NCI-H1694 (cell line): Measurements from ENCODE around the gene UBTF.

Source experiments
- DNase-seq: peaks from one replicate; lab custom pipeline; 2025; lab: John Stamatoyannopoulos, UW

Gene UBTF

DNA sequence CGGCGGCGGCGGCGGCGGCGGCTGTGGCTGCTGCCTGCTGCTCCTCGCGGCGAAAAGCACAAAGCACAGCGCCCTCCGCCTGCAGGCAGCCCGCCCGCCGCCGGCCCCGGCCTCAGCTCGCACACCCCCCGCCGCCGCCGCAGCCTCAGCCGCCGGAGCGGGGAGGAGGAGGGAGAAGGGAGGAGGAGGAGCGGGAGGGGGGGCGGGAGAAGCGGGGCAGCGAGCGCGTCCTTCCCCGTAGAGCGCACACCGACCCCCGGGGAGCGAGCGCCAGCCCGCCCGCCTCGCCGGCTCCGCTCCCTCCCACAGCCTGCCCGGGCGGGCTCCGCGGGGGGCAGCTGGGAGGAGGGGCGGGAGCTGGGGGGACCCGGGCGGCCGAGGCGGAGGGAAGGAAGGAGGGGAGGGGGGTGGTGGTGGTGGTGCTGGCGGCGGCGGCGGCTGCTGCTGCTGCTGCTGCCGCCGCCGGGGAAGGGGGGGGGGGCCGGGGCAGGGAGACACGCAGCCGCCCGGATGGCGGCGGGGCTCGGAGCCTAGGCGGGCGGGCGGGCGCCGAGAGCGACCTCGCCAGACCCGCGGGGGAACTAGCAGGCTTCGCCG lies at the start of gene UBTF:
TSS of gene UBTF (minus strand) at position 60 of the 597 bp plus-strand sequence. CDS start 1,446 bp downstream, outside the sequence.
- DNase-seq, result peak; percentile 60

DNA sequence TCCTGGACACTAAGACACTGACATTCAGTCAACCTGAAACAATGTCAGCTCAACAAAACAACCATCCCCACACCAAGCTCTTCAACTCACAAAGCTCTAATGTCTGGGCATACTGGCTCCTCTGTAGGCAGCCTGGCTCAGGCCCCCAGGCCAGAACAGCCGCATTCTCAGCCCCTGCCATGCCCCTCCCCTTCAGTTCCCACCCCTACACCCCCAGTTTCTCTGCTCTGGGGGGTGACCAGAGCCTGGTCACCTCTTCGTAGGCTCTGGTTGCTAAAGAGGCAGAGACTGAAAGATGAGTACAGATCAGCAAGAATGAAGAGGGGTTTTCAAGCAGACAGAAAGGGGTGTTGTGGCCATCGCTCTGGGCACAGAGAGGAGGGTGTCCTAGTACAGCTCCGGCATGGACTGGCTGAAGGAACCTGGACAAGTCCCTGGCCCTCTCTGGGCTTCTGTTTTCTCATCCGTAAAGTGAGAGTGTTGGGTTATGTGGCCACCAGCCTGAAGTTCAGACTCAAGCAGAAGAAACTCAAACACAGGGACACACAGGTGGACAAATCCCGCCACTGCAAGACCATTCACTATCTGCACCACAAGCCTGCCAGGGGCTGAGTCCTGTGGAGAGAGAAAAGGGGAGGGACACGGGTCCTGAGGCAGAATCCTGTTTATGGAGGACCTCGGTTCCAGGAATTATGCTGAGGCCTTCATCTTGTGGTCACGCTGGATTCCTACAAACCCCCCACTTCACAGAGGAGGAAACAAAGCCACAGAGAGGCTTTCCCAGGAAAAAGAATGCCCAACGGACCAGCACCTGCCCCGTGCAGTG lies 49.4 kb upstream of the UBTF start:
- DNase-seq, result no peak

DNA sequence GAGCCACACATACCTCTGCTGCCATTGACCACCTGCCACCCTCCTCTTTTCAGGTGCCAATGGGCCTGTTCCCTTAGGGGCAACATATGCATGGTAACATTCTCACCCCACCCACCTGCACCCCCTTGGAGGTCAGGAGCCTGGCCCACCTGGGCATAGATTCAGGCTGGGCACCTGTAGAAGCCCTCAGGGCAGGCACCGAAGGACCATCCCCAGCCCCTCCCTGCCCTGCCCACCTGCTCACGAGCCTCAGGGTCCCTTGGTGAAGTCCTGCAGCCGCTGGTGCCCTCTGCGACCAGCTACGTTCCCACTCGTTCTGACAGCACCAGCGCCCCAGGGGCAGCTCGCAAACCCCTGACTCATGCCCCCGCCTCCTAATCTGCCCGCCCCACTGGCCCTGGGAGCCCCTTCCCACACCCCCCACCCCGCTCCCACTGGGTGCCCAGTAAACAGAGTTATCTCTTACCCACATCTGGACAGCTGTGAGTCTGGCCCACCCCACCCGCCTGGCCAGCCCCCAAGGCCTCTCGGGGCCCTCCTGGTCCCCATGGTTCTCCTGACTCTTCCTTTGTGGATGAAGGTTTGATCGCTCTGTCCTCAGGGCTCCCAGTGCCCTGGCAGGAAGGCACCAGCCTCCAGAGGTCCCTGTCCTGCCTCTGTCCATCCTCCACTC lies 48.5 kb upstream of the UBTF start, which contains the start of gene SLC4A1:
TSS of gene SLC4A1 (minus strand) at position 318 of the 673 bp plus-strand sequence. CDS start 5,269 bp downstream, outside the sequence.
- DNase-seq, result no peak

GRCh38 chr17:44267165-44267455 lies 47.6 kb upstream of the UBTF start:
- no peak for DNase-seq

- no peak for DNase-seq
These were observed 47.1 kb upstream of the UBTF start for GRCh38 chr17:44266402-44267164.

DNA sequence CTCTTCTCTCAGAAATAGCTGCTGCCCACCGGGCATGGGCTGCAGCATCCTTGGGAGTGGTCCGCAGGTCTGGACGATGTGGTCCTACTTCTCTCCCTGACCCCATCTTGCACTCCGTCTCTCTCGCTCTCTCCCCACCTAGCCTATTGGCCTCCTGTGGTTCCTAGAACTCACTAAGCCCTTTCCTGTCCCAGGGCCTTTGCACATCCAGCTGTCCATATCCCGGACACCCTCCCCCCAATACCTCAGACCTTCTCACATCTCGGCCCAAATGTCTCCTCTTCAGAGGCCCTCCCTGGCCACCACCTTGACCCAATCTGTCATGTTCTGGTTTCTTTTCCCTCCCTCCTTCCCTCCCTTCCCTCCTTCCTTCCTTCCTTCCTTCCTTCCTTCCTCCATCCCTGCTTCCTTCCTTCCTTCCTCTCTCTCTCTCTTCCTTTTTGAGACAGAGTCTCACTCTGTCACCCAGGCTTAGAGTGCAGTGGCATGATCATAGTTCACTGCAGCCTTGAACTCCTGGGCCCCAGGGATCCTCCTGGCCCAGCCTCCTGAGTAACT lies 43.9 kb upstream of the UBTF start:
- no peak for DNase-seq

- DNase-seq, result no peak
These were observed 43.3 kb upstream of the UBTF start for GRCh38 chr17:44262654-44263225.

GRCh38 chr17:44260296-44260695 lies 40.8 kb upstream of the UBTF start:
- no peak for DNase-seq

GRCh38 chr17:44258811-44259351 lies 39.4 kb upstream of the UBTF start:
- no peak for DNase-seq

DNA sequence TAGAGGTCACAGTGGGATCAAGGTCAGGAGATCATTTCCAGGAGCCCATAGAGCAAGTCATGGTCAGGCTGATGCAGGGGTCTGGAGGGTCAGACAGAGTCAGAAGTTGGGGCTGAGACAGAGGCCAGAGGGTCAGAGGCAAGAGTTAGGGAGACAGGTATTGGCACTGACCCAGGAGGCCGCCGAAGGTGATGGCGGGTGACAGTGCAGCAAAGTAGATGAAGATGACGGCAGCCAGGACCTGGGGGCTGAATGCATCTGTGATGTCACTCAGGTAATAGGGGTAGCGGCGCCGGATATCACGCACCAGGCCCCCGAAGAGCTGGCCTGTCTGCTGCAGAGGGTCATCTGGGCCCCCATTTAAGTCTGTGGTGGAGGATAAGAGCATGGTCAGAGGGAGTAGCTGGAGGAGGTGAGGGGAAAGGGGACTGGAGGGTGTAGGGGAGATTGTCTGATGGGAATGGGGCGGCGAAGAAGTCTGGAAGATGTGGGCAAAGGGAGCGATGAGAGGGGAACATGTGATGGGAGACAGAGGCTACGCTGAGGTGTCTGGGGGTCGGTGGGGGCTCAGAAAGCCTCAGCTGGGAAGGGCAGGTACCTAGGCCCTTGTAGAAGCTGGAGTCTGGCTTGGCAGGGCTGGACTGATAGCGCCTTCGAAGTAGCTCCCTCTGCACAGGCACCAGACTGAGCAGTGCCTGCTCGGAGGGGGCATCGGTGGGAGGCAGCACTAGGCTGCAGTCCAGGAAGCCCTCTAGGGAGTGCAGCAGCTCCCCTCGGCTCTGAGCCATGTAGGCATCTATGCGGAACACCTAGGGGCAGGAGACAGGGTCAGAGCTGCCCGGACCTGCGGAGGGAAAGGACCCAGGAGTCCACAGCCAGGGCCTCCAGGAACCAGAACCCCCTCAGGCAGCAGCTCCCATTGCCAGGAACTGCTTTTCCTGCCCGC lies 38.6 kb upstream of the UBTF start:
- DNase-seq, result peak; percentile 5

DNA sequence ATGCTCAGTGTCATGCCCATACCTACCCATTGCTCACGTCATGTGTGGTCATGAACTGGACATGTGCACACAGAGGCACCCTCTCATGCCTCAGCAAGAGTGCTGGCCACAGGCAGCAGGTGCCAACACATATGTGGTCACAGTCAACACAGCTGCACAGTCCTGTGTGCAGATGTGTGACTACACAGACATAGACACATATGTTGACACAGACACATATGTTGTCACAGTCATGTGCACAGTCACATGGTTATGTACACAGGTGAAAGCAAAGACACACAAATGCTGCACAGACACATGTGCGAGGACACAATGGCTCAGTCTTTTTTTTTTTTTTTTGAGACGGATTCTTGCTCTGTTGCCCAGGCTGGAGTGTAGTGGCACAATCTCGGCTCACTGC lies 37.2 kb upstream of the UBTF start:
- DNase-seq, result no peak

DNA sequence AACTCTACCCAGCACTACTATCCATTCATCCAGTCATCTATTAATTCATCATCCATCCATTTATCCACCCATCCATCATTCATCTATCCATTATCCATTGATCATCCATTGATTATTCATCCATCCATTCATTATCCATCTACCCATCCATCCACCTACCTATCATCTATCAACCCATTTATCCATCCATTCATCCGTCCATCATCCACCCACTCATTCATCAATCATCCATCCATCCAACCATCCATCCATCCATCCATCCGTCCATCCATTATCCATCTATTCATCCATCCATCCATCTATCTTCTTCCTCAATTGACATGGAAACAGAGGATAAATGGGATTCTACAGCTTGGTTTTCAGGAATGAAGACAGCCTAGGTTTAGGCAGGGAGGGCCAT lies 36.4 kb upstream of the UBTF start:
- no peak for DNase-seq

GRCh38 chr17:44254361-44255095 lies 35.1 kb upstream of the UBTF start:
- no peak for DNase-seq

GRCh38 chr17:44253006-44253405 lies 33.5 kb upstream of the UBTF start:
- no peak for DNase-seq

- no peak for DNase-seq
These were observed 31.6 kb upstream of the UBTF start for GRCh38 chr17:44251062-44251461.

- no peak for DNase-seq
These were observed 30.2 kb upstream of the UBTF start for GRCh38 chr17:44249501-44250246.

GRCh38 chr17:44247876-44248736 lies 28.6 kb upstream of the UBTF start:
- DNase-seq, result no peak

- DNase-seq, result no peak
These were observed 28.0 kb upstream of the UBTF start for GRCh38 chr17:44247440-44247841.
